PFSK-1 (cell line): ENCODE data around the gene COL11A2.

Experiments
- POLR2AphosphoS5 ChIP-seq: IDR thresholded peaks from 2 replicates; pipeline ENCODE4 v1.6.1; 2012; ENCODE audit warnings: low read depth, mild to moderate bottlenecking, control low read depth, low read length, moderate library complexity
- SIN3A ChIP-seq: IDR thresholded peaks from 2 replicates; pipeline ENCODE4 v1.6.1; 2012; ENCODE audit warnings: mild to moderate bottlenecking, low read length, moderate library complexity, borderline replicate concordance; ENCODE audit not compliant: insufficient read depth

- TF ChIP-seq POLR2AphosphoS5 (no peak), SIN3A (no peak)
Observed at GRCh38 chr6:33181141-33181540, 11.1 kb downstream of the COL11A2 start.
